HCT116 (cell line): Measurements from ENCODE around the gene SLC10A4. TPM values are rescaled to one million over a fixed set of nuclear protein-coding genes. Genes with fewer than 3 reads are reported as not detected.

ENCODE experiments used
- ATAC-seq: fragments of 200-7000 bp; cut with Tn5 transposase; 2 replicates; pipeline ENCODE4 v1.9.1; 2020; ENCODE audit warnings: mild to moderate bottlenecking, moderate library complexity
- BruUV-seq: library from RNA; stranded (reverse); fragments of 400-500 nt; replicated peaks from 2 replicates; lab custom pipeline; 2021; lab: Mats Ljungman, UMichigan
- CTCF ChIA-PET: fragments of 300-600 bp; sonication (Branson Sonifier 250); formaldehyde crosslinking; loops from one replicate; lab custom pipeline; 2021; ENCODE audit warnings: antibody characterized with exemption; lab: Charles Lee
- POLR2A ChIA-PET: fragments of 300-600, 350-600 bp; sonication (Branson Sonifier 250); formaldehyde crosslinking; loops from one replicate; lab custom pipeline; 2021; ENCODE audit warnings: antibody characterized with exemption; lab: Charles Lee
- RAD21 ChIA-PET, 2 experiments: fragments of 300-600 bp; sonication (Branson Sonifier 250); formaldehyde crosslinking; loops; one replicate each; lab custom pipeline; 2023; ENCODE audit warnings: low total read pairs in 2 of 2; ENCODE audit not compliant: uncharacterized antibody in 2 of 2, unreplicated experiment in 2 of 2, low non-redundant PET in 1 of 2; lab: Charles Lee
- DNase-seq: peaks from one replicate; pipeline ENCODE4 v3.0.0-alpha.2; 2010; ENCODE audit warnings: low read depth, low spot score
- H2AFZ ChIP-seq: fragments of 200-600 bp; shearing (Covaris generic), sonication (generic); 2 replicates; pipeline ENCODE4 v1.6.1; 2017; ENCODE audit warnings: low read depth, mixed run types, mixed read lengths, antibody characterized with exemption, low read length; ENCODE audit not compliant: poor library complexity, severe bottlenecking
- H3K27ac ChIP-seq: 2 replicates; pipeline ENCODE4 v1.5.1; 2012; ENCODE audit warnings: low read depth, low read length
- H3K27me3 ChIP-seq: fragments of 200-600 bp; sonication (generic); 2 replicates; pipeline ENCODE4 v1.6.1; 2016; ENCODE audit warnings: mixed run types, low read length, mixed read lengths; ENCODE audit not compliant: insufficient read depth
- H3K36me3 ChIP-seq, 2 experiments: fragments of 200-500 bp in 1 of 2; fragments of 200-600 bp in 1 of 2; sonication (Bioruptor generic) in 1 of 2; sonication (generic) in 1 of 2; 2 replicates each; pipeline versions ENCODE4 v1.5.1 to v1.6.1; 2014 to 2016; ENCODE audit warnings: low read length in 2 of 2, inconsistent platforms in 1 of 2, mixed read lengths in 1 of 2, mixed run types in 1 of 2; ENCODE audit not compliant: insufficient read depth in 2 of 2, control insufficient read depth in 1 of 2
- H3K4me1 ChIP-seq, 2 experiments: fragments of 200-600 bp in 1 of 2; sonication (generic) in 1 of 2; 2 replicates each; pipeline versions ENCODE4 v1.5.1 to v1.6.1; 2012 to 2017; ENCODE audit warnings: low read length in 2 of 2, inconsistent platforms in 1 of 2, mild to moderate bottlenecking in 1 of 2, mixed read lengths in 1 of 2, mixed run types in 1 of 2, moderate library complexity in 1 of 2; ENCODE audit not compliant: insufficient read depth in 2 of 2, control insufficient read depth in 1 of 2
- H3K4me2 ChIP-seq: fragments of 200-600 bp; sonication (generic); 2 replicates; pipeline ENCODE4 v1.6.1; 2017; ENCODE audit warnings: mixed run types, low read length, mixed read lengths
- H3K4me3 ChIP-seq, 2 experiments: fragments of 200-600 bp in 1 of 2; sonication (generic) in 1 of 2; replicated peaks in 1 of 2; 2 replicates each; pipeline ENCODE4 v1.5.1; 2011 to 2016; ENCODE audit warnings: low read length in 2 of 2, control low read depth in 1 of 2, low read depth in 1 of 2, mild to moderate bottlenecking in 1 of 2, mixed read lengths in 1 of 2, mixed run types in 1 of 2
- H3K79me2 ChIP-seq: fragments of 200-600 bp; sonication (generic); 2 replicates; pipeline ENCODE4 v1.6.1; 2017; ENCODE audit warnings: mild to moderate bottlenecking, mixed run types, low read length, moderate library complexity, mixed read lengths; ENCODE audit not compliant: insufficient read depth
- H3K9ac ChIP-seq: fragments of 200-600 bp; sonication (generic); 2 replicates; pipeline ENCODE4 v1.6.1; 2016; ENCODE audit warnings: low read length, mixed read lengths
- H3K9me2 ChIP-seq: fragments of 200-600 bp; sonication (generic), shearing (Covaris generic); 2 replicates; pipeline ENCODE4 v1.6.1; 2017; ENCODE audit warnings: mixed run types, mild to moderate bottlenecking, moderate library complexity; ENCODE audit not compliant: insufficient read depth
- H3K9me3 ChIP-seq, 2 experiments: fragments of 200-500 bp in 1 of 2; fragments of 200-600 bp in 1 of 2; sonication (Bioruptor generic) in 1 of 2; sonication (generic) in 1 of 2; 2 replicates each; pipeline ENCODE4 v1.6.1; 2014 to 2017; ENCODE audit warnings: low read length in 2 of 2, mixed read lengths in 2 of 2, inconsistent platforms in 1 of 2, low read depth in 1 of 2, mild to moderate bottlenecking in 1 of 2, mixed run types in 1 of 2, moderate library complexity in 1 of 2; ENCODE audit not compliant: control insufficient read depth in 1 of 2, insufficient read depth in 1 of 2
- H4K20me1 ChIP-seq: fragments of 200-600 bp; sonication (generic), shearing (Covaris generic); 2 replicates; pipeline ENCODE4 v1.6.1; 2017; ENCODE audit warnings: mixed run types, mild to moderate bottlenecking, moderate library complexity; ENCODE audit not compliant: insufficient read depth
- EGR1 ChIP-seq: IDR thresholded peaks from 2 replicates; pipeline ENCODE4 v1.6.1; 2012; ENCODE audit warnings: low read depth
- ELF1 ChIP-seq: IDR thresholded peaks from 2 replicates; pipeline ENCODE4 v1.6.1; 2012; ENCODE audit warnings: low read depth, borderline replicate concordance
- EZH2 ChIP-seq: fragments of 200-600 bp; sonication (generic); IDR thresholded peaks from 2 replicates; pipeline ENCODE4 v1.6.1; 2017; ENCODE audit warnings: antibody characterized with exemption, mixed run types
- FOSL1 ChIP-seq: IDR thresholded peaks from 2 replicates; pipeline ENCODE4 v1.6.1; 2012; ENCODE audit warnings: low read depth
- JUND ChIP-seq: IDR thresholded peaks from 2 replicates; pipeline ENCODE4 v1.6.1; 2012
- MAX ChIP-seq: IDR thresholded peaks from 2 replicates; pipeline ENCODE4 v1.6.1; 2012
- RAD21 ChIP-seq: IDR thresholded peaks from 2 replicates; pipeline ENCODE4 v1.6.1; 2012; ENCODE audit warnings: low read depth, mild to moderate bottlenecking
- SRF ChIP-seq: IDR thresholded peaks from 2 replicates; pipeline ENCODE4 v1.6.1; 2012; ENCODE audit warnings: low read depth
- TCF7L2 ChIP-seq: IDR thresholded peaks from 2 replicates; pipeline ENCODE4 v1.7.0; 2011; ENCODE audit warnings: borderline replicate concordance, inconsistent platforms; ENCODE audit not compliant: insufficient read depth, insufficient read length; ENCODE audit errors: extremely low read depth
- intact Hi-C: fragments of 100-400 bp; cut with micrococcal nuclease; formaldehyde crosslinking; loops from 2 replicates; pipeline ENCODE4 v1.10.0; 2022
- total RNA-seq: library from RNA; stranded (reverse); gene quantifications from one replicate; pipeline ENCODE4 v1.2.1, GENCODE V29; 2021; ENCODE audit not compliant: unreplicated experiment
- TF ChIP-seq, protein P1 (sequence below), 3 experiments: fragments of 200-600 bp in 1 of 3; sonication (generic) in 1 of 3; IDR thresholded peaks in 2 of 3; conservative IDR thresholded peaks in 1 of 3; 2 replicates each; pipeline ENCODE4 v1.5.1; 2012 to 2017; ENCODE audit warnings: low read depth in 2 of 3, low read length in 2 of 3, antibody characterized with exemption in 1 of 3, borderline replicate concordance in 1 of 3, control low read depth in 1 of 3, mild to moderate bottlenecking in 1 of 3, mixed read lengths in 1 of 3, mixed run types in 1 of 3, moderate library complexity in 1 of 3; ENCODE audit not compliant: insufficient read depth in 1 of 3

SLC10A4 gene
- total RNA-seq, 1 experiment from 2014 or later, result 8.4 TPM

- H2AFZ ChIP-seq, result no peak overlapping the region
- TF ChIP-seq RAD21 (peak; percentile 41; the same call in 1 of the 2 replicates), EZH2 (no peak), EGR1 (no peak), FOSL1 (no peak), MAX (no peak), TCF7L2 (no peak), ELF1 (no peak), SRF (no peak), JUND (no peak)
- TF ChIP-seq, protein P1, sequence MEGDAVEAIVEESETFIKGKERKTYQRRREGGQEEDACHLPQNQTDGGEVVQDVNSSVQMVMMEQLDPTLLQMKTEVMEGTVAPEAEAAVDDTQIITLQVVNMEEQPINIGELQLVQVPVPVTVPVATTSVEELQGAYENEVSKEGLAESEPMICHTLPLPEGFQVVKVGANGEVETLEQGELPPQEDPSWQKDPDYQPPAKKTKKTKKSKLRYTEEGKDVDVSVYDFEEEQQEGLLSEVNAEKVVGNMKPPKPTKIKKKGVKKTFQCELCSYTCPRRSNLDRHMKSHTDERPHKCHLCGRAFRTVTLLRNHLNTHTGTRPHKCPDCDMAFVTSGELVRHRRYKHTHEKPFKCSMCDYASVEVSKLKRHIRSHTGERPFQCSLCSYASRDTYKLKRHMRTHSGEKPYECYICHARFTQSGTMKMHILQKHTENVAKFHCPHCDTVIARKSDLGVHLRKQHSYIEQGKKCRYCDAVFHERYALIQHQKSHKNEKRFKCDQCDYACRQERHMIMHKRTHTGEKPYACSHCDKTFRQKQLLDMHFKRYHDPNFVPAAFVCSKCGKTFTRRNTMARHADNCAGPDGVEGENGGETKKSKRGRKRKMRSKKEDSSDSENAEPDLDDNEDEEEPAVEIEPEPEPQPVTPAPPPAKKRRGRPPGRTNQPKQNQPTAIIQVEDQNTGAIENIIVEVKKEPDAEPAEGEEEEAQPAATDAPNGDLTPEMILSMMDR (IDR thresholded peaks at IDR 0.05 in 2 of 3, conservative IDR thresholded peaks at IDR 0.05 in 1 of 3; ENCODE audit: borderline replicate concordance in 1 of 3, insufficient read depth in 1 of 3, low read depth in 2 of 3, low read length in 2 of 3), result peak; percentile 24 to 40 (median 29); a peak in 4 of 6 replicates
- H3K9me3 ChIP-seq, result no peaks in the 10 kb centered on the region
- no peaks in the 10 kb centered on the region for H3K9me2 ChIP-seq
- intact Hi-C loops, result loop anchor here (5.0 kb wide), 1 partner anchor 517 kb away; no protein-coding TSS in a partner anchor
- no peak overlapping the region for H3K9ac ChIP-seq
- ChIA-PET POLR2A (no interaction called here), RAD21 (no interaction called here), CTCF (interaction anchor here (1.1 kb wide), 1 partner anchor 11 kb away, joined by 3 read pairs; no protein-coding TSS in a partner anchor)
- no peaks in the 10 kb centered on the region for H3K4me1 ChIP-seq
- DNase-seq (no peak), ATAC-seq (no peak)
- H3K27ac ChIP-seq, result no peak overlapping the region
- H4K20me1 ChIP-seq, result no peaks in the 10 kb centered on the region
- no peak overlapping the region for H3K4me3 ChIP-seq
- H3K4me2 ChIP-seq, result no peak overlapping the region
- H3K27me3 ChIP-seq, result no peaks in the 10 kb centered on the region
- H3K79me2 ChIP-seq, result no peaks in the 10 kb centered on the region
- no TSS peak for BruUV-seq
- no peaks in the 10 kb centered on the region for H3K36me3 ChIP-seq
These were observed 37.4 kb upstream of the SLC10A4 start for GRCh38 chr4:48445704-48446103.
